Heart left ventricle (tissue), 16 donors: ENCODE measurements around the gene ACTR1A. TPM values are rescaled to one million over a fixed set of nuclear protein-coding genes. Genes with fewer than 3 reads are reported as not detected.

Source experiments
- ATAC-seq, 4 donors: fragments of 200-7000 bp; cut with Tn5 transposase; one replicate each; pipeline ENCODE4 v1.9.1; 2020 to 2022; ENCODE audit warnings: moderate library complexity in 4 of 4, mild to moderate bottlenecking in 3 of 4, moderate number of reproducible peaks in 1 of 4
- DNase-seq, 5 donors: peaks; one replicate each; pipeline ENCODE4 v3.0.0-alpha.2; 2020
- H3K27ac ChIP-seq, 12 donors: fragments of 200-600 bp; sonication (generic) in 4 of 12; one replicate each; pipeline versions ENCODE4 v1.5.0 to v1.8.0; 2016 to 2022; ENCODE audit warnings: mild to moderate bottlenecking in 2 of 12
- H3K27me3 ChIP-seq, 9 donors: fragments of 200-600 bp; sonication (generic) in 2 of 9; one replicate each; pipeline versions ENCODE4 v1.5.1 to v1.8.0; 2016 to 2022; ENCODE audit warnings: mild to moderate bottlenecking in 3 of 9
- H3K36me3 ChIP-seq, 9 donors: fragments of 200-600 bp; sonication (generic) in 2 of 9; one replicate each; pipeline versions ENCODE4 v1.5.0 to v1.8.0; 2018 to 2022; ENCODE audit warnings: mild to moderate bottlenecking in 2 of 9
- H3K4me1 ChIP-seq, 12 donors: fragments of 200-600 bp; sonication (generic) in 4 of 12; one replicate each; pipeline versions ENCODE4 v1.5.0 to v1.8.0; 2016 to 2022; ENCODE audit warnings: mild to moderate bottlenecking in 3 of 12
- H3K4me3 ChIP-seq, 12 donors: fragments of 200-600 bp; sonication (generic) in 4 of 12; one replicate each; pipeline versions ENCODE4 v1.5.0 to v1.8.0; 2017 to 2022; ENCODE audit warnings: mild to moderate bottlenecking in 9 of 12, moderate library complexity in 4 of 12
- H3K9me3 ChIP-seq, 12 donors: fragments of 200-600 bp; sonication (generic) in 4 of 12; one replicate each; pipeline versions ENCODE4 v1.5.0 to v1.8.0; 2016 to 2022; ENCODE audit warnings: mild to moderate bottlenecking in 1 of 12
- POLR2A ChIP-seq, 2 donors: fragments of 450-650 bp; IDR thresholded peaks; one replicate each; pipeline ENCODE4 v1.6.1; 2017; ENCODE audit warnings: antibody characterized with exemption in 2 of 2, mild to moderate bottlenecking in 2 of 2, moderate library complexity in 2 of 2
- WGBS, 4 donors: extraction: QIAGEN DNeasy Blood & Tissue Kit in 2 of 4; methylation state at CpG; one replicate each; pipeline versions ENCODE4 v1.1.5 to v1.1.7; 2013 to 2018; 5-methylcytosine and 5-hydroxymethylcytosine counted together
- intact Hi-C, 10 donors: fragments of 100-400 bp; cut with DNase I; formaldehyde crosslinking; loops; one replicate each; pipeline versions ENCODE4 v1.11.1 to v1.14.2; 2022
- polyA plus RNA-seq, 2 donors: library from polyadenylated mRNA; stranded (reverse); fragments of 200-250 nt; gene quantifications; one replicate each; pipeline ENCODE4 v1.2.3, GENCODE V29; 2013
- total RNA-seq, 9 donors: library from RNA; depleted of rRNA in 2 of 9; stranded (reverse); fragments of >200 nt in 2 of 9; fragmentation: NEBNext Ultra II Directional in 3 of 9; extraction: Animal tissue kit (Norgen Biotek cat#: 25700) in 3 of 9; gene quantifications; one replicate each; pipeline versions ENCODE4 v1.1.0 to v1.2.4, GENCODE V29; 2016 to 2023
- TF ChIP-seq, protein P1 (sequence below), 12 donors: fragments of 200-600 bp; sonication (generic) in 4 of 12; IDR thresholded peaks; one replicate each; pipeline versions ENCODE4 v1.5.0 to v1.8.0; 2018 to 2022; ENCODE audit warnings: antibody characterized with exemption in 12 of 12, mild to moderate bottlenecking in 5 of 12
- donor health status: ischemic (EF 13 %, LVEDD 7.1; RV severe dilation, severe dysfunction).
- donor health status: healthy with polysubstance abuse.
- donor health status: DM: no; HTN: yes; CAD: no.
- donor health status: DM: no; HTN: no; CAD: no.
- donor health status: ischemic (EF 25% LVEDD 6.9; RV normal size, moderate dysfunction).
- donor health status: ischemic (EF 25% LVEDD 5.7; RV mildly dilated, moderate dysfunction).
- donor health status: healthy.
- donor health status: DM: yes; HTN: yes; CAD: no.
- donor health status: ischemic (EF 35%, LVEDD 5.7; RV mildly dilated, moderate dysfunction).
- donor health status: nonischemic (EF 11% LVEDD 7.7; RV severe dilation, severe dysfunction).
- donor health status: DM: yes; HTN: yes; CAD: no.
- donor health status: PGD.
- donor health status: ischemic (EF 29% LVEDD 5.4; RV normal size, mild dysfunction).
- donor health status: nonischemic (EF 23%, LVEDD 6.1; RV moderate dilation, normal function).

ACTR1A gene
- total and polyA plus RNA-seq, 11 donors = 100 to 175 (median 119) TPM

DNA sequence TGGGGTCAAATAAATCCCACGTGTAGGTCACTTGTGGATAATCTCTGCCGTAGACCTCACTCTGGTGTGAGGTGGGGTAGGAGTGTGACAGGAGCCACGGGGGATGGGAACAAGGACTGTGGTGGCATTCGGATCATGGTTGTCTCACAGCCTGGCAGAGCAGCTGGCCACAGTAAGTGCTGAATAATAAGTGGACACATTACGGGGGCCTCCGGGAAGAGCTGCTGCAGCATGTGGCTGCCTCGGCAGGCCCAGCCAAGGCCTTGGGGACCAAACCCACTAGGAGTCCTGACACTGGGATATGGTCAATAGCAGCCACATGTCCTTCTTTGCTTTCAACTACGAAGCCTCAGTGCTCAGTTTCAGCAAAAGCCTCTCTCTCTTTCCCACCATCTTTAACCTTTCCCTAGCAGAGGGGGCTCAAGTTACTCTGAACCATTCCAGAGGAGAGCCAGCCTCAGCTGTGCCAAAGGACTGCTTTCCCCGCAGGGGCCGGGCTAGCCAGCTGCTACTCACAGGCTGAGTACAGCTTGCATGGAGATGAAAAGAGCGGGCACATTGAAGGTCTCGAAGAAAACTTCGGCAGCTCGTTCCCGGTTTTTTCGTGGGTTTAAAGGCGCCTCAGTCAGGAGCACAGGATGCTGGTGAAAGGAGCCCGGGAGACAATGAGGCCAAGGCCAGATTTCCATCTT is 17.3 kb downstream of the ACTR1A start:
- intact Hi-C loops = no loop called here

DNA sequence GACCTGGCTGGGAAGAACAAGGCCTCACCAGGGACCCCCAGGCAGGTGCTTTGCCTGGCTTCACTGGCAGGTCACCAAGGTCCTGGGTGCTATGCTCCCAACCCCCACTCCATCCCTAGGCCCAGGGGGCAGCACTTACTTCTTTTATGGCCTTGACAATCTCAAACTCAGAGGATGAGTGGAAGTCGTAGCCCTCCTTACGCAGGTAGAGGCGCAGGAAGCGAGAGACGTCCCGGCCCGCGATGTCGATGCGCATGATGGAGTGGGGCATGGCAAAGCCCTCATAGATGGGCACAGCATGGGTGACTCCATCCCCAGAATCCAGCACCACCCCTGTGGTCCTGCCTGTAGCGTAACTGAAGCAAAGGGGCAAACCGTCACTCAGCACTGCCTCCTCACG is 18.5 kb downstream of the ACTR1A start:
- TF ChIP-seq, protein P1, sequence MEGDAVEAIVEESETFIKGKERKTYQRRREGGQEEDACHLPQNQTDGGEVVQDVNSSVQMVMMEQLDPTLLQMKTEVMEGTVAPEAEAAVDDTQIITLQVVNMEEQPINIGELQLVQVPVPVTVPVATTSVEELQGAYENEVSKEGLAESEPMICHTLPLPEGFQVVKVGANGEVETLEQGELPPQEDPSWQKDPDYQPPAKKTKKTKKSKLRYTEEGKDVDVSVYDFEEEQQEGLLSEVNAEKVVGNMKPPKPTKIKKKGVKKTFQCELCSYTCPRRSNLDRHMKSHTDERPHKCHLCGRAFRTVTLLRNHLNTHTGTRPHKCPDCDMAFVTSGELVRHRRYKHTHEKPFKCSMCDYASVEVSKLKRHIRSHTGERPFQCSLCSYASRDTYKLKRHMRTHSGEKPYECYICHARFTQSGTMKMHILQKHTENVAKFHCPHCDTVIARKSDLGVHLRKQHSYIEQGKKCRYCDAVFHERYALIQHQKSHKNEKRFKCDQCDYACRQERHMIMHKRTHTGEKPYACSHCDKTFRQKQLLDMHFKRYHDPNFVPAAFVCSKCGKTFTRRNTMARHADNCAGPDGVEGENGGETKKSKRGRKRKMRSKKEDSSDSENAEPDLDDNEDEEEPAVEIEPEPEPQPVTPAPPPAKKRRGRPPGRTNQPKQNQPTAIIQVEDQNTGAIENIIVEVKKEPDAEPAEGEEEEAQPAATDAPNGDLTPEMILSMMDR (IDR thresholded peaks at IDR 0.05) = no peak
- no peak for TF ChIP-seq POLR2A (IDR thresholded peaks at IDR 0.05)
- peak in 2 of 5 donors; percentile 14 to 23 for DNase-seq
- no peak for ATAC-seq
- H3K27ac ChIP-seq = no peak overlapping the region
- intact Hi-C loops = no loop called here
- H3K27me3 ChIP-seq = no peaks in the 10 kb centered on the region
- 93 to 96% (median 95%) methylated on average over 13 of the region's 13 CpGs for WGBS, 4 donors
- H3K9me3 ChIP-seq = no peaks in the 10 kb centered on the region
- peaks cover 5 to 100% (median 97%) of the 10 kb centered on the region in 9 donors for H3K36me3 ChIP-seq
- H3K4me1 ChIP-seq = peaks cover 0 to 16% (median 6%) of the 10 kb centered on the region in 12 donors
- no peak overlapping the region for H3K4me3 ChIP-seq

More for the DNA sequence above, 17.3 kb downstream of the ACTR1A start:
- WGBS, 4 donors = 87 to 92% (median 89%) methylated on average over 12 to 18 of the region's 18 CpGs
- DNase-seq (peak in 2 of 5 donors; percentile 9 to 20), ATAC-seq (no peak)
- H3K27ac ChIP-seq = no peak overlapping the region
- peaks cover 0 to 3% (median 0%) of the 10 kb centered on the region in 12 donors for H3K4me1 ChIP-seq
- peaks cover 5 to 100% (median 98%) of the 10 kb centered on the region in 9 donors for H3K36me3 ChIP-seq
- TF ChIP-seq, protein P1 (IDR thresholded peaks at IDR 0.05) = no peak
- TF ChIP-seq POLR2A (IDR thresholded peaks at IDR 0.05) = no peak
- H3K4me3 ChIP-seq = no peak overlapping the region
- no peaks in the 10 kb centered on the region for H3K9me3 ChIP-seq
- H3K27me3 ChIP-seq = no peaks in the 10 kb centered on the region

DNA sequence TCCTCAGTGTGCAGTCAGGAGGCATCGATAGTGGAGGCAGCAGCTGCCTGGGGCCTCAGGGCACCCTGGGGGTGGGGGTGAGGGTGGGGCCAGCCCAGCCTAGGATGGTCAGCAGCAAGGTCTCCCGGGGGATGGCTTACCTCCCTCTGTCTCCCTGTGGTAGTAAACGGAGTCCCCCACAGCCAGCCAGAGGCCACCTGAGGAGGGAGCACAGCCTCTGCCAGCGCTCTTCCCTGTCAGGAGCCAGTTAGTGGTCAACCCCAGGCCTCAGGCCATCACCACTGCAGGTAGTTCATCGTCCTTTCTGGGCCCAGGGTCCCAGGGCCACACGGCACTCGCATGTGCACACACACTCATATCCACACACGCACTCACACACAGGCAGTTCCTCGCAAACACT is 22.1 kb downstream of the ACTR1A start:
- ATAC-seq (no peak), DNase-seq (peak in 2 of 5 donors; percentile 20 to 21)
- H3K27me3 ChIP-seq = no peaks in the 10 kb centered on the region
- TF ChIP-seq, protein P1 (IDR thresholded peaks at IDR 0.05) = no peak
- no peak for TF ChIP-seq POLR2A (IDR thresholded peaks at IDR 0.05)
- no peak overlapping the region for H3K4me3 ChIP-seq
- H3K9me3 ChIP-seq = no peaks in the 10 kb centered on the region
- peak overlapping the region in 4 of 12 donors; percentile 70 to 84 (median 77) for H3K27ac ChIP-seq
- WGBS, 4 donors = 82 to 91% (median 84%) methylated on average over 5 to 9 of the region's 9 CpGs
- H3K36me3 ChIP-seq = peaks cover 4 to 76% (median 64%) of the 10 kb centered on the region in 9 donors
- peaks cover 0 to 18% (median 6%) of the 10 kb centered on the region in 12 donors for H3K4me1 ChIP-seq
- intact Hi-C loops = no loop called here

DNA sequence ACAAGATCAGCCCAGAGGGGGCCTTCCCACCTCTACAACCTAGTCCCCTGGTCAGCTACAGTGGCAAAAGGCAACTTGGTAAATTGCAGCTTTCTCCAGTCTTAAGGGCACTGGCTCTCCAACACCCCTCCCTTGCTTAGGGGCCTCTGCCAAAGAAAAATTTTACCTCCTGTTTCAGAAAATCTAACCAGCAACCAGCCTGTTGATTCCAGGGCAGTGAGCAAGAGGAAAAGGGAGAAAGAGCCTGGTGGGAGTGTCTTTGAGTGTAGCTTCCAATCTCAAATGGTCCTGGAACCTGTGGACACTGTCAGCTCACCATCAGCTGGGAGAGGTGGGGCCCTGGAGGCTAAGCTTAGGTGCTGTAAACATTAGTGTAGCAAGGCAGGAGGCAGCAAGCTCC is 22.9 kb downstream of the ACTR1A start:
- Histone ChIP-seq H3K4me3 (no peak overlapping the region), H3K27me3 (no peaks in the 10 kb centered on the region), H3K9me3 (no peaks in the 10 kb centered on the region), H3K36me3 (peaks cover 0 to 68% (median 56%) of the 10 kb centered on the region in 9 donors), H3K27ac (peak overlapping the region; percentile 37 to 88 (median 71)), H3K4me1 (peaks cover 0 to 18% (median 6%) of the 10 kb centered on the region in 12 donors)
- TF ChIP-seq, protein P1 (IDR thresholded peaks at IDR 0.05) = no peak
- no peak for TF ChIP-seq POLR2A (IDR thresholded peaks at IDR 0.05)
- intact Hi-C loops = loop anchor here in 8 of 10 donors (1.0 to 10.0 kb wide), 9 partner anchors 57 to 252 kb away; partner anchors contain the start of genes FBXL15 (in 2 of the 8), NFKB2 (in 2 of the 8) and ELOVL3 (in 1 of the 8)
- peak in 2 of 5 donors; percentile 9 to 19 for DNase-seq
- ATAC-seq = no peak
